ENCODE results near the gene NT5DC3.

NT5DC3 gene

GRCh38 chr12:103751600-103751999 lies 89.4 kb downstream of the NT5DC3 start:
- in situ Hi-C loops (cut with HindIII; ENCODE audit: low pct_unique_long_range_greater_than_20kb, low sequenced_read_pairs), result no loop called here
- no peak for DNase-seq (ENCODE audit: low read depth in 1 of 2, low spot score in 1 of 2)
- TF ChIP-seq JUND (IDR thresholded peaks at IDR 0.05; ENCODE audit: low read depth), result no peak

DNA sequence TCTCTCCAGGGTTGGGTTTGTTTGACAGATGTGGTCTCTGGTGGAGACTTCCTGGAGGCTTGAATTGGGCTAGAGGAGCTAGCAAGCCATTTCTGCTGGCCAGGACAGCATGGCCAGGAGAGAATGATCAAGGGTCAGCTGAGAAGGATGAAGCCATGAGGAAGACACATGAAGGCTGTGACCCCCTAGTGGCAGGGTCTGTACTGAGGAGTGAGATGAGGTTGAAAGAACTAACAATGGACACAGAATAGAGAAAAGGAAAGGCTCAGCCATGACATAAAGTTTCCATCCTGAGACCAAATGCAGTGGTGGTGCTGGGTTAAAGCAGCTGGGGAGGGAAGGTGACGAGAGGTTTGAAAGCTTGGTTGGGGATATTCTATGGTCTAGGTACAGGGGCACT lies 89.9 kb downstream of the NT5DC3 start:
- in situ Hi-C loops (cut with HindIII; ENCODE audit: low pct_unique_long_range_greater_than_20kb, low sequenced_read_pairs), result no loop called here
- no peak for TF ChIP-seq JUND (IDR thresholded peaks at IDR 0.05; ENCODE audit: low read depth)
- peak in 1 of 2 experiments; percentile 18 for DNase-seq (ENCODE audit: low read depth in 1 of 2, low spot score in 1 of 2)

GRCh38 chr12:103748875-103749274 lies 92.2 kb downstream of the NT5DC3 start:
- DNase-seq (ENCODE audit: low read depth in 1 of 2, low spot score in 1 of 2), result no peak
- TF ChIP-seq JUND (IDR thresholded peaks at IDR 0.05; ENCODE audit: low read depth), result no peak
- in situ Hi-C loops (cut with HindIII; ENCODE audit: low pct_unique_long_range_greater_than_20kb, low sequenced_read_pairs), result no loop called here

- in situ Hi-C loops (cut with HindIII; ENCODE audit: low pct_unique_long_range_greater_than_20kb, low sequenced_read_pairs), result no loop called here
- peak; percentile 23 to 42 for DNase-seq (ENCODE audit: low read depth in 1 of 2, low spot score in 1 of 2)
- no peak for TF ChIP-seq JUND (IDR thresholded peaks at IDR 0.05; ENCODE audit: low read depth)
Measured at GRCh38 chr12:103748002-103748401, 93.0 kb downstream of the NT5DC3 start.

DNA sequence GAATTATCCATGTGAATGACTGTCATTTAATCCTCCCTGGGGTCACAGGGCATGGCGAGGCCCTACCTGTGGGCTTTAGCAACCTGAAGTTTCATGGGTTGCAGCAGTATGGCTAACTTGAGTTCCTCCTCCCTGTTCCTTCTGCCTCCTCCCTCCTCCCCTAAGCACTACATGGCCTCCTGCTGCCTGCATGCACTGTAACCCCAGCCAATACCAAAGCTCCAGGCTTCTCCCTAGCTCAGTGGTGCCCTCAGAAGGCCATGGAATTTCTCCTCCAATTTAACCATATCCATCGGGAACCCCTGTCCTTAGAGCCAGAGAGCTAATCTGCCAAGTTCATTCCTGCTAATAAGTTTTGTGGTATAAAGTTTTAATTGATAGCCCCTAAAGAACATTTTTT lies 95.1 kb downstream of the NT5DC3 start:
- TF ChIP-seq JUND (IDR thresholded peaks at IDR 0.05; ENCODE audit: low read depth), result no peak
- peak in 1 of 2 experiments; percentile 38 for DNase-seq (ENCODE audit: low read depth in 1 of 2, low spot score in 1 of 2)
- in situ Hi-C loops (cut with HindIII; ENCODE audit: low pct_unique_long_range_greater_than_20kb, low sequenced_read_pairs), result no loop called here

DNA sequence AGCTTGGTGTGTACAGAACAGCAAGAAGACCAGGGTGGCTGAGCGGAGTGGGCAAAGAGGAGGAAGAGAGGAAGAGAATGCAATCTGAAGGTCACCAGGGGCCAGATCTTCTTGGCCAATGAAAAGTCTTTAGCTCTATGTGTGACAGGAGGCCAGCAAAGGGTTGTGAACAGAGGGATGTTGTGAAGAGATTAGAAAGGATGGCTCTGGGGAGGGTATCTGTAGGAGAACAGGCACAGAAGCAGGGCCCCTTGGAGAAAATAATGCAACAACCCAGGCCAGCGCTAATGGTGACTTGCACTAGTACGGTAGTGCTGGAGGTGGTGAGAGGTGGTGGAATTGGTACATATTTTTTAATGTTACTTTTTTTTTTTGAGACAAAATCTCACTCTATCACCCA lies 97.2 kb downstream of the NT5DC3 start:
- no peak for TF ChIP-seq JUND (IDR thresholded peaks at IDR 0.05; ENCODE audit: low read depth)
- in situ Hi-C loops (cut with HindIII; ENCODE audit: low pct_unique_long_range_greater_than_20kb, low sequenced_read_pairs), result no loop called here

GRCh38 chr12:103742349-103742932 lies 98.6 kb downstream of the NT5DC3 start:
- peak in 1 of 2 experiments; percentile 34 for DNase-seq (ENCODE audit: low read depth in 1 of 2, low spot score in 1 of 2)
- no peak for TF ChIP-seq JUND (IDR thresholded peaks at IDR 0.05; ENCODE audit: low read depth)
- in situ Hi-C loops (cut with HindIII; ENCODE audit: low pct_unique_long_range_greater_than_20kb, low sequenced_read_pairs), result no loop called here

More for the DNA sequence above, 97.2 kb downstream of the NT5DC3 start:
- DNase-seq (ENCODE audit: low read depth in 1 of 2, low spot score in 1 of 2), result no peak

GRCh38 chr12:103737881-103738280 lies 103.2 kb downstream of the NT5DC3 start:
- TF ChIP-seq JUND (IDR thresholded peaks at IDR 0.05; ENCODE audit: low read depth), result no peak
- in situ Hi-C loops (cut with HindIII; ENCODE audit: low pct_unique_long_range_greater_than_20kb, low sequenced_read_pairs), result no loop called here

DNA sequence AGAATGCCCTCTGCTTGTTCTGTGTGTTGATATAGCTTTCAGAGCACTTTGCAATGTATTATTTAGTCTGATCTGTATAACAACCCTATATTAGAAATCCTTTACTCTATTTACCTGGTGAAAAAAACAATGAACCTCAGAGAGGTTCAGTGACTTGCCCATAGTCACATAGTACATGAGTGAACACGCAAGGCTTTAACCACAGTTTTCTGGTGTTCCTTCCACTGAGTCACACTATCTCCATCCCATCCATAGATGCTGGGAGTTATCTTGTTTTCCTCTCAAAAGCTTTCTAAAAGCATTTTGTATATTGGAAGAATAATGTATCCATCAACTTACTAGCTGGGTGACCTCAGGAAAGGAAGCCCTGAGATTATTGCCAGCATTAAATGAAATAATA lies 104.5 kb downstream of the NT5DC3 start:
- no peak for DNase-seq (ENCODE audit: low read depth in 1 of 2, low spot score in 1 of 2)
- no peak for TF ChIP-seq JUND (IDR thresholded peaks at IDR 0.05; ENCODE audit: low read depth)
- in situ Hi-C loops (cut with HindIII; ENCODE audit: low pct_unique_long_range_greater_than_20kb, low sequenced_read_pairs), result no loop called here

More at GRCh38 chr12:103737881-103738280, 103.2 kb downstream of the NT5DC3 start:
- DNase-seq (ENCODE audit: low read depth in 1 of 2, low spot score in 1 of 2), result no peak

- TF ChIP-seq JUND (IDR thresholded peaks at IDR 0.05; ENCODE audit: low read depth), result no peak
- DNase-seq (ENCODE audit: low read depth in 1 of 2, low spot score in 1 of 2), result no peak
- in situ Hi-C loops (cut with HindIII; ENCODE audit: low pct_unique_long_range_greater_than_20kb, low sequenced_read_pairs), result no loop called here
Measured at GRCh38 chr12:103735291-103735690, 105.7 kb downstream of the NT5DC3 start.

- DNase-seq (ENCODE audit: low read depth in 1 of 2, low spot score in 1 of 2), result no peak
- in situ Hi-C loops (cut with HindIII; ENCODE audit: low pct_unique_long_range_greater_than_20kb, low sequenced_read_pairs), result no loop called here
- no peak for TF ChIP-seq JUND (IDR thresholded peaks at IDR 0.05; ENCODE audit: low read depth)
Measured at GRCh38 chr12:103734863-103735262, 106.2 kb downstream of the NT5DC3 start.

DNA sequence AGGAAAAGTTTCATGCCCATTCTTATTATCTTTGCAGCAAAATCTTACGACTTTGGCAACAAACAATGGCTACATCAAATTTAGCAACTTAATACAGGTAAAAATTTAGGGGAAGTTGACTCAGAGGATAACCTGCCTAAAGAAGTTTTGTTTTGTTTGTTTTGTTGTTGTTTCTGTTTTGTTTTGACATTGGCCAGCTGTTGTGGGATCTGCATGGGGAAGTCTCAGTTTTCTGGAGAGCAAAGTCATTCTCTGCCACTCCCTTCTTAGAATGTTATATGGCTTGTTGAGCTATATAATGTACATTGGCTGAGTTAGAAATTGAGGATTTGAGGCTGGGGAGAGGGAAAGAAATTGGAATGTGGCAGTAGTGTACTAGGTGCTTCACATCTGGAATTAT lies 109.5 kb downstream of the NT5DC3 start:
- in situ Hi-C loops (cut with HindIII; ENCODE audit: low pct_unique_long_range_greater_than_20kb, low sequenced_read_pairs), result no loop called here
- no peak for TF ChIP-seq JUND (IDR thresholded peaks at IDR 0.05; ENCODE audit: low read depth)
- no peak for DNase-seq (ENCODE audit: low read depth in 1 of 2, low spot score in 1 of 2)

- in situ Hi-C loops (cut with HindIII; ENCODE audit: low pct_unique_long_range_greater_than_20kb, low sequenced_read_pairs), result no loop called here
- no peak for TF ChIP-seq JUND (IDR thresholded peaks at IDR 0.05; ENCODE audit: low read depth)
- DNase-seq (ENCODE audit: low read depth in 1 of 2, low spot score in 1 of 2), result no peak
Measured at GRCh38 chr12:103729499-103729898, 111.5 kb downstream of the NT5DC3 start.

GRCh38 chr12:103728323-103728722 lies 112.7 kb downstream of the NT5DC3 start:
- in situ Hi-C loops (cut with HindIII; ENCODE audit: low pct_unique_long_range_greater_than_20kb, low sequenced_read_pairs), result no loop called here
- DNase-seq (ENCODE audit: low read depth in 1 of 2, low spot score in 1 of 2), result no peak
- no peak for TF ChIP-seq JUND (IDR thresholded peaks at IDR 0.05; ENCODE audit: low read depth)

Measured in T47D (cell line).